ENCODE measurements around the gene WFS1. TPM values are rescaled to one million over a fixed set of nuclear protein-coding genes. Genes with fewer than 3 reads are reported as not detected.
A peak's percentile ranks its signal among the peaks of the same experiment; 100 is the strongest.

Gene WFS1
- total and polyA plus RNA-seq, 2 of the 13 experiments (the other 11 are each of a cell fraction or from before 2014, with no cell fraction given), result 39.1 to 42.2 TPM

- TF ChIP-seq ZKSCAN5 (CRISPR knock-in tag; IDR thresholded peaks at IDR 0.05) (no peak), KLF15 (CRISPR knock-in tag; IDR thresholded peaks at IDR 0.05; ENCODE audit: borderline replicate concordance) (no peak), RCOR2 (CRISPR knock-in tag; IDR thresholded peaks at IDR 0.05) (no peak), IKZF5 (CRISPR knock-in tag; IDR thresholded peaks at IDR 0.05) (0 out of 2 replicates have a peak, but pooled peaks have one; percentile 20), BATF2 (CRISPR knock-in tag; IDR thresholded peaks at IDR 0.05) (peak; percentile 34; the same call in 1 of the 2 replicates), LCORL (IDR thresholded peaks at IDR 0.05) (no peak), LCORL (CRISPR knock-in tag; IDR thresholded peaks at IDR 0.05) (peak; percentile 58; the same call in 1 of the 2 replicates), AHR (CRISPR knock-in tag; IDR thresholded peaks at IDR 0.05) (no peak), ZNF547 (CRISPR knock-in tag; IDR thresholded peaks at IDR 0.05) (peak; percentile 52; the same call in 1 of the 2 replicates), NFIC (IDR thresholded peaks at IDR 0.05; ENCODE audit: low read length) (no peak), WIZ (CRISPR knock-in tag; IDR thresholded peaks at IDR 0.05) (no peak), ZNF670 (CRISPR knock-in tag; IDR thresholded peaks at IDR 0.05; ENCODE audit: borderline replicate concordance) (0 out of 2 replicates have a peak, but pooled peaks have one; percentile 53), PRDM15 (CRISPR knock-in tag; IDR thresholded peaks at IDR 0.05) (no peak), U2AF2 (IDR thresholded peaks at IDR 0.05; ENCODE audit: low read depth, low read length) (no peak), PAX8 (CRISPR knock-in tag; IDR thresholded peaks at IDR 0.05; ENCODE audit: borderline replicate concordance) (no peak), ZBTB33 (CRISPR knock-in tag; IDR thresholded peaks at IDR 0.05) (no peak), CHD4 (IDR thresholded peaks at IDR 0.05; ENCODE audit: borderline replicate concordance, low read length) (no peak), CCAR2 (optimal IDR thresholded peaks at IDR 0.05; ENCODE audit: low read depth, low read length) (no peak), CAMTA2 (CRISPR knock-in tag; IDR thresholded peaks at IDR 0.05; ENCODE audit: borderline replicate concordance) (no peak), TFDP1 (CRISPR knock-in tag; IDR thresholded peaks at IDR 0.05; ENCODE audit: borderline replicate concordance) (peak; percentile 16; the same call in 1 of the 2 replicates), ZBTB20 (CRISPR knock-in tag; IDR thresholded peaks at IDR 0.05; ENCODE audit: borderline replicate concordance, low read depth) (no peak)
Measured at GRCh38 chr4:6269616-6270511, at the start of gene WFS1 (continued).
